MV-4-11 (cell line): Measurements from ENCODE around the gene PRKCB.

Source experiments
- DNase-seq: peaks from one replicate; lab custom pipeline; 2025; lab: John Stamatoyannopoulos, UW

Gene PRKCB

GRCh38 chr16:23941963-23942564, 106.3 kb downstream of the PRKCB start:
- DNase-seq: no peak

GRCh38 chr16:23943604-23944003, 107.8 kb downstream of the PRKCB start:
- no peak for DNase-seq

GRCh38 chr16:23944381-23944780, 108.6 kb downstream of the PRKCB start:
- DNase-seq: no peak

GRCh38 chr16:23945243-23945642, 109.5 kb downstream of the PRKCB start:
- no peak for DNase-seq

GRCh38 chr16:23947838-23948237, 112.1 kb downstream of the PRKCB start:
- no peak for DNase-seq

GRCh38 chr16:23948949-23949411, 113.2 kb downstream of the PRKCB start:
- no peak for DNase-seq

- DNase-seq: peak; percentile 84
Measured at GRCh38 chr16:23949630-23950290, 114.0 kb downstream of the PRKCB start.

GRCh38 chr16:23950291-23950894, 114.6 kb downstream of the PRKCB start:
- DNase-seq: no peak

- no peak for DNase-seq
Measured at GRCh38 chr16:23950898-23951297, 115.1 kb downstream of the PRKCB start.

- DNase-seq: peak; percentile 81
Measured at GRCh38 chr16:23952128-23952970, 116.6 kb downstream of the PRKCB start.

- DNase-seq: no peak
Measured at GRCh38 chr16:23952971-23953300, 117.2 kb downstream of the PRKCB start.

- no peak for DNase-seq
Measured at GRCh38 chr16:23953476-23953875, 117.7 kb downstream of the PRKCB start.

GRCh38 chr16:23955088-23955487, 119.3 kb downstream of the PRKCB start:
- DNase-seq: no peak

GRCh38 chr16:23957287-23957686, 121.5 kb downstream of the PRKCB start:
- DNase-seq: no peak

- DNase-seq: peak; percentile 81
Measured at GRCh38 chr16:23959072-23959751, 123.4 kb downstream of the PRKCB start.

GRCh38 chr16:23959752-23960072, 123.9 kb downstream of the PRKCB start:
- DNase-seq: no peak

GRCh38 chr16:23960081-23960885, 124.5 kb downstream of the PRKCB start:
- DNase-seq: no peak

- no peak for DNase-seq
Measured at GRCh38 chr16:23962001-23962400, 126.2 kb downstream of the PRKCB start.

- DNase-seq: no peak
Measured at GRCh38 chr16:23964136-23964535, 128.4 kb downstream of the PRKCB start.

- no peak for DNase-seq
Measured at GRCh38 chr16:23965137-23965733, 129.5 kb downstream of the PRKCB start.
